HG02798 (cell line): ENCODE data around the gene NUP35.

Experiments
- ATAC-seq: cut with Tn5 transposase; IDR thresholded peaks from one replicate; pipeline ENCODE4 v1.9.1; 2021; ENCODE audit warnings: mild to moderate bottlenecking; ENCODE audit not compliant: unreplicated experiment, poor library complexity

The NUP35 gene

DNA sequence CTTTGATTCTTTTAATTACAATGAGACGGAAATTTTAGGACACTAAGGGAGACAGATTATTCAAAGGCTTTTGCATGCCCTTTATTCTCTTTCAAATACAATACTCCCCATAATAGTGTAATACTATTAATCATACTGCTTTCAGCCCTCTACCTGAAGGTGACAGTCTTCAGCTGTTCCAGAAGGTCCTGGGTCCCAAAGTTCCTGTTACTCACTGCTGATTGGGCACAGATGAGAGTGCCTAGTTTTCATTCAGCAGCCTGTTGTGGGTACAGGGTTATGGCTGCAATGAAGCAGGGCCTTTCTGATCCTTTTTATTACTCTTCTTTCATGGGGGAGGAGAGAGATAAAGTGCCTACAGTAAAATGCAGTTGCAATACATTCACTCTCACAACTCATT lies 80.2 kb downstream of the NUP35 start:
- no peak for ATAC-seq

DNA sequence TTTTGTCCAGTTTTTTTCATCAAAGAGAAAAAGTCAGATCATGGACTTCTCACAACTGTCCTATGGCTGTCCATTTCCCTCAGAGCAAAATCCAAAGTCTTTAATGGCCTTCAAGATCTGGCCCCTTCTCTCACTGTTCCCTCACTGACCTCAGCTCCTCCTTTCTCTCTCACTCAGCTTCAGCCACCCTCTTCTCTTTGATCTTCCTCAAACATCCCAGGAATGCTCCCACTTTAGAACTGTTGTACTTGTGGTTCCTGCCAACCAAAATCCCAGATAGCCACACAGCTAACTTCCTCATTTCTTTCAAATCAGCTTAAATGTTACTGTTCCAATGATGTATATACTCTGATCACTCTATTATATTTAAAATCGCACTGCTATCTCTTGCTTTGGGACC lies 82.9 kb downstream of the NUP35 start:
- no peak for ATAC-seq

DNA sequence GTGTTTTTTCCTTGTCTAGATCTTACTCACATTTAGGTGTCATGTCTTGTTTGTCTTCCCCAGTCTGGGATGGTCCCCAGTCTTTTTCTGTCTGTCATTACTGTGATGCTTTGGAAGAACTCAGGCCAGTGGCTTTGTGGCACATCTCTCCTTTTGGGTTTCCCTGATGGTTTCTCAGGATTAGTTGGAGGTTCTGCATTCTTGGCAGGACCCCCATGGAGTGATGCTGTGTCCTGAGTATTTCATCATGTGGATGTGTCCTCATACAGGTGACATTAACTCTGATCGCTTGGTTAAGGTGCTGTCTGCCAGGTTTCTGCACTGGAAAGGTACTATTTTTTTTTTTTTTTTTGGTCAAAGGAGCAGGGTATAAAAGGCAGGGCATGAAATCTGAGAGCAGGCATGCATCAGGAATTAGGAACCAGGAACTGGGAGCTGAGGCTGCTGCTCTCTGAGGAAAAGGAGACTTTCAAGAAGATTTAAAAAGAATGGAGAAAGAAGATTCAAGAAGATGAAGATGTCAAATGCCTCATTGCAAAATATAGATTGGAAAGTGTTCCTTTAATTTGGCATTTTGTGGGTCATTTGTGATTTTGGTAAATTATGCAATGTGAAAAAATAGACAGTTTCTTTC lies 85.3 kb downstream of the NUP35 start:
- no peak for ATAC-seq
